ENCODE measurements around the gene SFRP5.

DNA sequence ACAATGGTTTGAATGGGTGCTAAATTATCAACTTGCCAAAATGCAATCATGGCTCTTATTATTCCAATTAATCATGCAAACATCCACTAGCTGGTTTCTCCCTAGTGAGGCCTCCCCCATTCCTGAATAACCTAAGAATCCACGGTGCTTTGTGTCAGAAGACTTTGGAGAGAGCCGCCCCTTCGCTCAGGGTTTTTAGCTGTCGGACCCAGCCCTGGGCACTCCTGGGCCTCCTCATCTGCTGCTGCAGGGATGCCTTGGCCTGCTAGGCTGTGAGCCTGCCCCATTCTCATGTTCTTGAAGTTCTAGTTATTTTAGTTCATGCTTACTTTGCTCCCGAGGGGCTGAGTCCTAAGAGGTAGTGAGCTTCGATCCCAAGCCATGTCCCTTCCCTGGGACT lies 34.1 kb upstream of the SFRP5 start:
- TF ChIP-seq GRHL2 (CRISPR knock-in tag; IDR thresholded peaks at IDR 0.05; ENCODE audit: insufficient replicate concordance, severe bottlenecking), result no peak
- no peak for TF ChIP-seq NFE2L1 (CRISPR knock-in tag; IDR thresholded peaks at IDR 0.05)
- no peak for TF ChIP-seq ETV6 (CRISPR knock-in tag; IDR thresholded peaks at IDR 0.05)
- no peak for TF ChIP-seq CREM (CRISPR knock-in tag; IDR thresholded peaks at IDR 0.05)
- TF ChIP-seq, protein P1, sequence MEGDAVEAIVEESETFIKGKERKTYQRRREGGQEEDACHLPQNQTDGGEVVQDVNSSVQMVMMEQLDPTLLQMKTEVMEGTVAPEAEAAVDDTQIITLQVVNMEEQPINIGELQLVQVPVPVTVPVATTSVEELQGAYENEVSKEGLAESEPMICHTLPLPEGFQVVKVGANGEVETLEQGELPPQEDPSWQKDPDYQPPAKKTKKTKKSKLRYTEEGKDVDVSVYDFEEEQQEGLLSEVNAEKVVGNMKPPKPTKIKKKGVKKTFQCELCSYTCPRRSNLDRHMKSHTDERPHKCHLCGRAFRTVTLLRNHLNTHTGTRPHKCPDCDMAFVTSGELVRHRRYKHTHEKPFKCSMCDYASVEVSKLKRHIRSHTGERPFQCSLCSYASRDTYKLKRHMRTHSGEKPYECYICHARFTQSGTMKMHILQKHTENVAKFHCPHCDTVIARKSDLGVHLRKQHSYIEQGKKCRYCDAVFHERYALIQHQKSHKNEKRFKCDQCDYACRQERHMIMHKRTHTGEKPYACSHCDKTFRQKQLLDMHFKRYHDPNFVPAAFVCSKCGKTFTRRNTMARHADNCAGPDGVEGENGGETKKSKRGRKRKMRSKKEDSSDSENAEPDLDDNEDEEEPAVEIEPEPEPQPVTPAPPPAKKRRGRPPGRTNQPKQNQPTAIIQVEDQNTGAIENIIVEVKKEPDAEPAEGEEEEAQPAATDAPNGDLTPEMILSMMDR (IDR thresholded peaks at IDR 0.05), result no peak
- TF ChIP-seq, protein P2, sequence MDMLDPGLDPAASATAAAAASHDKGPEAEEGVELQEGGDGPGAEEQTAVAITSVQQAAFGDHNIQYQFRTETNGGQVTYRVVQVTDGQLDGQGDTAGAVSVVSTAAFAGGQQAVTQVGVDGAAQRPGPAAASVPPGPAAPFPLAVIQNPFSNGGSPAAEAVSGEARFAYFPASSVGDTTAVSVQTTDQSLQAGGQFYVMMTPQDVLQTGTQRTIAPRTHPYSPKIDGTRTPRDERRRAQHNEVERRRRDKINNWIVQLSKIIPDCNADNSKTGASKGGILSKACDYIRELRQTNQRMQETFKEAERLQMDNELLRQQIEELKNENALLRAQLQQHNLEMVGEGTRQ (CRISPR knock-in tag; IDR thresholded peaks at IDR 0.05), result no peak
- TF ChIP-seq, protein P3, sequence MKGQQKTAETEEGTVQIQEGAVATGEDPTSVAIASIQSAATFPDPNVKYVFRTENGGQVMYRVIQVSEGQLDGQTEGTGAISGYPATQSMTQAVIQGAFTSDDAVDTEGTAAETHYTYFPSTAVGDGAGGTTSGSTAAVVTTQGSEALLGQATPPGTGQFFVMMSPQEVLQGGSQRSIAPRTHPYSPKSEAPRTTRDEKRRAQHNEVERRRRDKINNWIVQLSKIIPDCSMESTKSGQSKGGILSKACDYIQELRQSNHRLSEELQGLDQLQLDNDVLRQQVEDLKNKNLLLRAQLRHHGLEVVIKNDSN (CRISPR knock-in tag; IDR thresholded peaks at IDR 0.05), result no peak
- TF ChIP-seq, protein P4, sequence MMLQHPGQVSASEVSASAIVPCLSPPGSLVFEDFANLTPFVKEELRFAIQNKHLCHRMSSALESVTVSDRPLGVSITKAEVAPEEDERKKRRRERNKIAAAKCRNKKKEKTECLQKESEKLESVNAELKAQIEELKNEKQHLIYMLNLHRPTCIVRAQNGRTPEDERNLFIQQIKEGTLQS (CRISPR knock-in tag; conservative IDR thresholded peaks at IDR 0.05), result no peak
